ENCODE measurements around the gene MRAS.
"Not testable (repeated sequence)": the region's sequence is repeated elsewhere in the genome, so short reads cannot be mapped to it uniquely, and the experiment has no call there.

MRAS gene

DNA sequence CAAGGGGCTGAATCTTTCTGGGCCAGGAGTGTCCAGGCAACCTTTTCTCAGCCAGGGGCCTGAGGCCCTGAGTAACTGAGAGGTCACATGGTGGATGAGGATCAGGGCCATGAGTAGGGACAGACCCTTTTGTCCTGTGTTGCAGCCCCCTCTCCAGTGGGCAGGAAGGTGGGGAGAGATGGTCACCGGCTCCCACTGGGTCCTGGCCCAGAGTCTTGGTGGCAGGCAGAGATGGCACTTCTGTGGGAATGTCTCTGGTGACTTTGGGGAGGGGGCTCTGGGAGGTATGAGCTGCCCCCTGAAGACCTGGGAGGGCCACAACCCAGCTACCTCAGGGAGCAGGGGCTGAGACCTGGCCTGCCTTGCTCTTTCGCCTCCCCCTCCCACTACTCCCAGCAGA, 92.9 kb downstream of the MRAS start:
- no peak for TF ChIP-seq ZNF274 (IDR thresholded peaks at IDR 0.05; ENCODE audit: low read depth, low read length)
- H3K4me3 ChIP-seq (ENCODE audit: low read length) = no peak overlapping the region

DNA sequence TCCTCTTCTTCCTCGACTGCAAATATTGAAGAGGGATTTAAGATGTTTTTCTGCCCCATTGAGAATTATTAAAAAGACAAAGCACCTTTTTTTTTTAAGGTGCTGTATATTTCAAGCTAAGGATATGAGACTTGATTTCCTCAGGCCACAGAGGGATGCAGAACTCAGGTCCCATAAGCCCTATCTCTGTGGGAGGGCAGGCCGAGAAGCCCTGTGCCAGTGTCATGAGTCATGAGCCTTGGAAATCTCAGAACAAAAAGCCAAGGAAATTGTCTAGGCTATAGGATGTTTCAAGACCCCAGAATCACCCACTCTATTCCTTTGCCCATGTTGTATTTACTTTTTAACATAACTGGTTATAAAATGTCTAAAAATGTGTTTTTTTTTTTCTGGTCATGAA, 93.4 kb downstream of the MRAS start:
- no peak for TF ChIP-seq ZNF274 (IDR thresholded peaks at IDR 0.05; ENCODE audit: low read depth, low read length)

DNA sequence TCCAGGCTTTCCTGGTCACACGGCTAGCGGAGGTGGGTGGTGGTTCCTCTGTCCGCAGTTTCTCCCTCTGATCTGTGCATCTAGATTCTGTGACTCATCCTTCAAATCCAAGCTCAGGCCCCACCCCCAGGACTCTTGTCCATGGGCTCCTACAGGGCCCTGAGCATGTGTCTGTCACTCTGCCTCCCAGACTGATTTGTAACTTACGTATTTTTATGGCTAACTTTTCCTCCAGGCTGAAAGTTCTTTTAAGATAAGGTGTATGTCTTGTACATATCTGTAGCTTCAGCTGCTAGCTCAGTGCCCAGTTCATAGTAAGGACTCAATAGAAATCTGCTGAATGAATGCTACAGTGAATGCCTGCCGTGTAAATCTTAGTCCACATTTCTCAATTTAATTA, 94.1 kb downstream of the MRAS start:
- no peak for TF ChIP-seq ZNF274 (IDR thresholded peaks at IDR 0.05; ENCODE audit: low read depth, low read length)
- H3K4me3 ChIP-seq (ENCODE audit: low read length) = no peak overlapping the region

More for the DNA sequence above, 93.4 kb downstream of the MRAS start:
- no peak overlapping the region for H3K4me3 ChIP-seq (ENCODE audit: low read length)

DNA sequence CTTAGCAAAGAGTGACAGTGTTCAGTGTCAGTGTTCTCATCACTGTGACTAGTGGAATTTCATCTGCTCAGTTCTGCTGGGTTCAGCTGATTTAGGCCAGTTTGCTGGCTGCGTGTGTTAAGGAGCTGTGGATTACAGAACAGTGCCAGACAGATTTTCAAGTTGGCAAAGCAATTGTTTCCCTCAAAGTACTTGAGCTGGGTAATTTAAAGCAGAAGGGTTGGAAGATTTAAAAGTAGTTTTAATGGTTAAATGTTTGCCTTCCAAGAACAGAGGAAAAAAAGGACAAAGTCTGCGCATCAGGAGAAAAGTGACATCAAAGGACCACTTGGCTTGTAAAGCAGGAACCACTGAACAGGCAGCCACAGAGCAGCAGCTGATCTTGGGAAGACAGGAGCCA, 94.7 kb downstream of the MRAS start:
- TF ChIP-seq ZNF274 (IDR thresholded peaks at IDR 0.05; ENCODE audit: low read depth, low read length) = no peak
- H3K4me3 ChIP-seq (ENCODE audit: low read length) = no peak overlapping the region

DNA sequence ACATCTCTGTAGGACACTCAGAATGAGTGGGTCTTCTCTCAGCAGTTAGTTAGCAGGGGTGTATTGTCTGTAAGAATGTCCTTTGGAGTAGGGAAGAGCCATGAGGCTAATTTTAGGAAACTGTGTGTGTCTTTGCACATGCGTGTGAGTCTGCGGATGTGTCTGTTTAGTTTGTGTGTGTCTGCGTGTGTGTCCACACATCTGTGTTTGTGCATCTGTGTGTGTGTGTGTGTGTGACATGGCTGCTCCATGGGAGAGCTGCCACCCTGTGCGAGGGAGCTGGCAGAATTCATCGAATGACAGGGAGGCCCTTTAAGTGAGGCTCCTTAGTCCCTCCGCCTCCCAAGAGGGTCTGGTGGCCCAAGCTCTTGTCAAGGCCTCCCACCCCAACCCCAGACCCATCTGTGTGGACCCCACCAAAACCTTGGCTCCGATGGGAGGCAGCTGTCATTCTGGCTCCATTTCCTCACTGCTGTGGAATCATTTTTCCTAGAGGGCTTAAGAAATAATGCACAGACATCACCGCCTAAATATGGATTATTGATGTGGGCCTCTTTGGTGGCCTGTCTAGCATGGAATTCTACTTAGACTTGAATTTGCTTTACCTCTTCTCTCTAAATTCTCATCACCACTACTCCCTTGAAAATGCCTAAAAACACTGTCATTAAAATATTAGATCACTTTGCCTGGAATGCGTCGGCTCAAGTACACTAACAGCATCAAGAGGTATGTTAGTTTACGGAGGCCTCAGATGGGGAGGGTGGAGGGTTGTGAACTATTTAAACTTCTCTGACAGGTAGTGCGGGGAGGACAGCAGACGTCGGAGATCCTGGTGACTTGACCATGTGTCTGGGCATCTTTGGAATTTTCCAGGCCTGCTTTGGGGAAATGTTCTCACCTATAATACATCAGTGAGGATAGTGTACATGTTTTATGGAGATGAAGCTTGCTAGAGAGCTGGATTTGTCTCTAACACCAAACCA, 95.4 kb downstream of the MRAS start:
- no peak for TF ChIP-seq ZNF274 (IDR thresholded peaks at IDR 0.05; ENCODE audit: low read depth, low read length)
- no peak overlapping the region for H3K4me3 ChIP-seq (ENCODE audit: low read length)

DNA sequence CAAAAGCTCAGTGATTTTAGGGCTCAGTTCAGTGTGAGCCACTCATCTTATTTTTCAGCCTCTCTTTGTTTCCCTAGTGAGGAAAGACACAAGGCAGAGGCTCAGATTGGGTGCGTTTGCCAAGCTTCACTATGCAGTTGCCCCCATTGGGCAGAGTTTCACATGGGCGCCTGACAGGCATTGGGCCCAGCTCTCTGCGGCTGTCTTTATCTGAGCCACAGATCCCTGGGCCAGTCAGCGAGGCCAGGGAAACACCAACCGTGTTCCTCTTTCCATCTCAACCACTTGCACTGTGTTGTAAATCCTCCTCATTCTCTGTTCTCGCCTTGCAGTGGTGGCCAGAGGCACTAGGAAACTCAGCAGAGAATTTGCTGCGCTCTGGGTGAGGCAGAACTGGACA, 96.9 kb downstream of the MRAS start:
- H3K4me3 ChIP-seq (ENCODE audit: low read length) = no peak overlapping the region
- TF ChIP-seq ZNF274 (IDR thresholded peaks at IDR 0.05; ENCODE audit: low read depth, low read length) = no peak

DNA sequence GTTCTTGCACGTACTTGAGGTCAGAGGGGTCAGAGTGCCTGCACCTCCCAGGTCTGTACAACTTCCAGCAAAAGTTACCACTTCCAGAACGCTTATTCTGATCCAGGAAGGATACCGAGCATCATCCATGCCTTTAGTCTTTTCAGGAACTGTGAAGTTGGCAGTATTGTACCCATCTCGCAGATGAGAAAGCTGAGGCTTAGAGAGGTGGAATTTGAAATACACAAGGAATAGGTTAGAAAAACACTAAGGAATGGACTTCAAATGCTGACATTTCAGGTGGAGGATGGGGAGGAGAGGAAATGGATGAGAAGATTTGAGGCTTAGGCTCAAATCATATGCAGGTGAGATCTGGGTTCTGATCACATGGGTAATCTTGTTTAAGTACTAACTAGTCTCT, 97.3 kb downstream of the MRAS start:
- no peak overlapping the region for H3K4me3 ChIP-seq (ENCODE audit: low read length)
- TF ChIP-seq ZNF274 (IDR thresholded peaks at IDR 0.05; ENCODE audit: low read depth, low read length) = no peak

DNA sequence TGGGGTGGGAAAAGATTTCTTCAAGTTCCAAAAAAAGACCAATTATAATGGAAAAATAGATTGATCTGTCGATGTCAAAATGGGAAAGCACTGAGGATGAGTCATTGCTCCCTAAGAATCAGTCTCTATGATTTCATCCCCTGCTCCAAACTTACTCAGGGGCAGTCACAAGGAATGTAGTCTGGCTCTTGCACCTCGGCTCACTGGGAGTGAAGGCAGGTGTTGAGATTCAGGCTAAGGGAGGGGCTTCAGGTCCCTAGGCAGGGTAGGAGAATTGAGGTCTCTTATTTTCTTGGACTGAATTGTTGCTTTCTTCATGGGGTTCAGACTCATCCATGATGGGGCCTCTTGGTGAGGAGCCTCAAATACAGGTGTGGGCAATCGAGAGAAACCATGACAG, 100.3 kb downstream of the MRAS start:
- no peak overlapping the region for H3K4me3 ChIP-seq (ENCODE audit: low read length)
- TF ChIP-seq ZNF274 (IDR thresholded peaks at IDR 0.05; ENCODE audit: low read depth, low read length) = no peak

DNA sequence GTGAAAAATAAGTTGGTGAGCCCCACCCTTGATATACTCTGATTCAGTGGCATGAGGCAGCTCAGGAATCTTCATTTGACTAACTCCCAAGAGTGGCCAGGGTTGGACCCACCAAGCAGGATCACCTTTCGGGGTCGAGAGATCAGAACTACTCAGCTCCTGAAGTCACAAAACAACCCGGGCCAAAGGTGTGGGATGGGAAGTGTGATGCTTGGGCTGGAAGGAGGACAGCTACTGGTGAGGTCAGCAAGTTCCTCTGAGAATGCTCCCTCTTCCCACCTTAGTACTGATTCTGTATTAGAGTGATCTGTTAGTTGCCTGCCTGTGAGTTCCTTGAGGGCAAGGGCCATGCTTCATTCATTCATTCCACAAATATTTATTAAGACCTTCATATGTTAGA, 101.1 kb downstream of the MRAS start:
- H3K4me3 ChIP-seq (ENCODE audit: low read length) = no peak overlapping the region
- TF ChIP-seq ZNF274 (IDR thresholded peaks at IDR 0.05; ENCODE audit: low read depth, low read length) = no peak

DNA sequence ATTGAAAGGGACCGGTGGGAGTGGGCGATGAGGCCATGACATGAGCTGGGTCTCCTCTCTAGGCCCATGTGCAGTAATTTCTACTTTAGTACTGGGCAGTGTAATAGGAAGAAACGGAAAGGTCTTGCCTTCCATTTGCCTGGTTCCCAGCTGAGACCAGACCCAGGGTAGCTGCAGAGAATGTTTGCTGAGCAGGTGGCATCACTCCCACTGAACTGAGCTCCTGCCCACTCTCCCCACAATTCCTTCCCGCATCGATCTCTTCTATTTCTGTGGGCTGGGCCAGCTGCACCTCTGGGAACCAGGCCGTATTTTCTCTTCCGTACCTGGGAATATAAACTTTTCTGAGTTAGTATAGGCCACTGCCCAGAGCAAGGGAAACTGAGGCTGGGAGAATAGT, 101.8 kb downstream of the MRAS start:
- TF ChIP-seq ZNF274 (IDR thresholded peaks at IDR 0.05; ENCODE audit: low read depth, low read length) = no peak

DNA sequence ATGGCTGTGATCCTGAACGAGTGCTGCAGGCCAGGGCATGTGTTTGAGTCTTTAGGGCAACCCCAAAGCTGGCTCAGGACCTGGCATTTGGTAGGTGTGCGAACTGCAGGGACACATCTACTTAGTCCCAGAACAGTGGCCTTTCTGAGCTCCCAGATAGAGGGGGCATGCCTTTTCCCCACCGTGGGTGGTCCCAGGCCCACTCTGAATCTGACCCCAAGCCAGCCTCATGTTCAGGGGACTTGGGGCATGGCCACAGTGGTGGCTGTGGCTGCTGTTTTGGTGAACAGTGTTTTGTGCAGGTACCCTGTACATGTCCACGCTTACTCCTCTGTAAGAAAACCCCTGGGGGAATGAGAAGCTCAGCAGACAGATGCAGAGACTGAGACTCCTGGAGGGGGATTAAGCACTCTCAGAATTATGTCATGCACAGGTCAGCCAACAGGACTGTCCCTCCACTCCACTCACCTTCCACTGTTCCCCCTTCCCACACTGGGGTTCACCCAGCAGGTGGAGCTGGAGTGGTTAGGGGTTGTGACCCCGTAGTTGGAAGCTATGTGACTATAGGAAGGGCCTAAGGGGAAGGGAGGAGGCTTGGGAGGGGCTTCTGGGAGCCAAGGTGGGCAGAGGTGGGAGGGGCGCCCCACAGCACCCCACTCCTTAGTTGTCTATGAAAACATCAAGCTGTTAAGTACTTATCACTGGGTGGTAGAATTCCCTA, 102.5 kb downstream of the MRAS start:
- TF ChIP-seq ZNF274 (IDR thresholded peaks at IDR 0.05; ENCODE audit: low read depth, low read length) = no peak
- H3K4me3 ChIP-seq (ENCODE audit: low read length) = no peak overlapping the region

More for the DNA sequence above, 101.8 kb downstream of the MRAS start:
- no peak overlapping the region for H3K4me3 ChIP-seq (ENCODE audit: low read length)

DNA sequence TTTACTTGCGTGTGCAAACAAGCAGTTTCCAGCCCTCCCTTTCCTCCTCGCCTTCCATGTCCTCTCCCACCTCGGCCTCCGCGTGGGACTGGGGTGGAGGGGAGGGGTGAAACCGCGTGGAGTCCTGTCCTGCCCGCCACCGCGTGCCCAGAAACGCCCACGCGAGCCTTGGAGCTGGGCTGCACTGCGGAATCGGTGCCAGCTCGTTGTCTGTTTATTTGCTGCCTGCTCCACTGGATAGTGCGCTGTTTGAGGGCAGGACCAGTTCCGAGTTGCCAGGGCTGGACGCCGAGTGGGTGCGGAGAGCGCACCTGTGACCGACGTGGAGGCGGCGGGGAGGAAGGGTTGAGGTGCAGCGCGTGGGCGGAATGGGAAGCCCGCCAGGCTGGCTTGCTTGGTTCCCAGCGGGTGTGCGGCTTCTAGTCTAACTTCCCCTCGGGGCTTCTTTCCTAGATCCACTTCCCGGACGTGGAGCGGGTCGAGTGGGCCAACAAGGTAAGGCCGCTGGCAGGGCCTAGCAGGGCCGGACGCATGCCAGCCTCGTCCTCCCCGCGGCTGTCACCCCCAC, 103.3 kb downstream of the MRAS start:
- TF ChIP-seq ZNF274 (IDR thresholded peaks at IDR 0.05; ENCODE audit: low read depth, low read length) = no peak

DNA sequence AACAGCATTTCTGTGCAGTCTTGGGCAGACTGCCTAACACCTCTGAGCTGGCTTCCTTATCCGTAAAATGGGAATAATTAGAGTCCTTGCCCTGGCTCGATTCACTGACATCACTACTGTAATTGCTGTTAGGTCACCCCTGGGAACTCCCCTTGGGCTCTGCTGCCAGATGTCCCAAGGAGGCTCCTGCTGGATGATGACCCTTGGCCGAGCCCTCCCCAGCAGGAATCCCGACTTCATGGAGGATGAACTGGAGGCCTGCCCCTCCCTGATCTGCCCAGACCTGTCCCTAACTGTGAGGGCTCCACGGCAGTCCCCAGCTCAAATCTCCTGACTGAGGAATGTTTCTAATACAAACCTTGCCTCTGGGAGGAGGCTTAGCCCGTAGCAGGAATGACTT, 104.1 kb downstream of the MRAS start:
- no peak for TF ChIP-seq ZNF274 (IDR thresholded peaks at IDR 0.05; ENCODE audit: low read depth, low read length)
- H3K4me3 ChIP-seq (ENCODE audit: low read length) = no peak overlapping the region

More for the DNA sequence above, 103.3 kb downstream of the MRAS start:
- H3K4me3 ChIP-seq (ENCODE audit: low read length) = no peak overlapping the region

DNA sequence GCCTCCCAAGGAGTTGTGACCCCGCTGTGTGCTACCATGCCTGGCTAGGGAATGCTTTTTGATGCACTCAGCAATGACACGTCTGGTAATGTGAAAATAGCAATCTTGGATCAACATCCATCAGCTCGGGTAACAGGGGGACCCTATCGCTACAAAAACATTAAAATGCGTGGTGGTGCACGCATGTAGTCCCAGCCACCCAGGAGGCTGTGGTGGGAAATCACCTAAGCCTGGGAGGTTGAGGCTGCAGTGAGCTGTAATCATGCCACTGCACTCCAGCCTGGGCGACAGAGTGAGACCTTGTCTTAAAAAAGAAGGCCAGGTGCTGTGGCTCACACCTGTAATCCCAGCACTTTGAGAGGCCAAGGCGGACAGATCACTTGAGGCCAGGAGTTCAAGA, 105.6 kb downstream of the MRAS start:
- H3K4me3 ChIP-seq (ENCODE audit: low read length) = not testable (repeated sequence)
